ENCODE data around the gene SH2B2.

Gene SH2B2

DNA sequence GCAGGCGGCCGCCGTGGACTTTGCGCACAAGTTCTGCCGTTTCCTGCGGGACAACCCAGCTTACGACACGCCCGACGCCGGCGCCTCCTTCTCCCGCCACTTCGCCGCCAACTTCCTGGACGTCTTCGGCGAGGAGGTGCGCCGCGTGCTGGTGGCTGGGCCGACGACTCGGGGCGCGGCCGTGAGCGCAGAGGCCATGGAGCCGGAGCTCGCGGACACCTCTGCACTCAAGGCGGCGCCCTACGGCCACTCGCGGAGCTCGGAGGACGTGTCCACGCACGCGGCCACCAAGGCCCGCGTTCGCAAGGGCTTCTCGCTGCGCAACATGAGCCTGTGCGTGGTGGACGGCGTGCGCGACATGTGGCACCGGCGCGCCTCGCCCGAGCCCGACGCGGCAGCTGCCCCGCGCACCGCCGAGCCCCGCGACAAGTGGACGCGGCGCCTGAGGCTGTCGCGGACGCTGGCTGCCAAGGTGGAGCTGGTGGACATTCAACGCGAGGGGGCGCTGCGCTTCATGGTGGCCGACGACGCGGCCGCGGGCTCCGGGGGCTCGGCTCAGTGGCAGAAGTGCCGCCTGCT, 14.1 kb downstream of the SH2B2 start:
- TF ChIP-seq GATA3 (IDR thresholded peaks at IDR 0.05; ENCODE audit: low read depth, low read length) = no peak

- TF ChIP-seq GATA3 (IDR thresholded peaks at IDR 0.05; ENCODE audit: low read depth, low read length) (no peak), GATA2 (IDR thresholded peaks at IDR 0.05; ENCODE audit: low read depth, low read length) (no peak)
Measured at GRCh38 chr7:102302025-102302424, 15.4 kb downstream of the SH2B2 start.

- no peak for TF ChIP-seq GATA3 (IDR thresholded peaks at IDR 0.05; ENCODE audit: low read depth, low read length)
- TF ChIP-seq GATA2 (IDR thresholded peaks at IDR 0.05; ENCODE audit: low read depth, low read length) = no peak
Measured at GRCh38 chr7:102303669-102304422, 17.2 kb downstream of the SH2B2 start.

GRCh38 chr7:102304668-102305067, 18.0 kb downstream of the SH2B2 start:
- TF ChIP-seq GATA2 (IDR thresholded peaks at IDR 0.05; ENCODE audit: low read depth, low read length) (no peak), GATA3 (IDR thresholded peaks at IDR 0.05; ENCODE audit: low read depth, low read length) (no peak)

- TF ChIP-seq GATA3 (IDR thresholded peaks at IDR 0.05; ENCODE audit: low read depth, low read length) = no peak
- TF ChIP-seq GATA2 (IDR thresholded peaks at IDR 0.05; ENCODE audit: low read depth, low read length) = no peak
Measured at GRCh38 chr7:102305414-102306268, 19.0 kb downstream of the SH2B2 start.

GRCh38 chr7:102306916-102307677, 20.4 kb downstream of the SH2B2 start:
- TF ChIP-seq GATA2 (IDR thresholded peaks at IDR 0.05; ENCODE audit: low read depth, low read length) (no peak), GATA3 (IDR thresholded peaks at IDR 0.05; ENCODE audit: low read depth, low read length) (no peak)

- TF ChIP-seq GATA2 (IDR thresholded peaks at IDR 0.05; ENCODE audit: low read depth, low read length) = no peak
- no peak for TF ChIP-seq GATA3 (IDR thresholded peaks at IDR 0.05; ENCODE audit: low read depth, low read length)
Measured at GRCh38 chr7:102310414-102310815, 23.7 kb downstream of the SH2B2 start.

DNA sequence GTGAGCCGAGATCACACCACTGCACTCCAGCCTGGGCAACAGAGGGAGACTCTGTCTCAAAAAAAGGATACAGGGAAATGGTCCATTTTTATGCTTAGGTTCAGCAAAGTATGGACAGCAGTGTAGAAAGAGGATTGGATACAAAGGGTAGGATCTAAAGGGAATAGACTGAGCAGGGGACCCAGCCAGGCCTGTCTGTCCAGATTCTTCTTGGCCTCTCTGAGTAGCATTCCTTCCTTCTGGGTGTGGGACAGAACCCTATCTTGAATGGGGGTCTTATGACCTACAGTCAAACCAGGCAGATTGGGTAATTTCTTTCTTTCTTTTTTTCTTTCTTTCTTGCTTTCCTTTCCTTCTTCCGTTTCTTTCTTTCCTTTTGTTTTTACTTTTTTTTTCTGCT, 25.6 kb downstream of the SH2B2 start:
- TF ChIP-seq GATA3 (IDR thresholded peaks at IDR 0.05; ENCODE audit: low read depth, low read length) = no peak

DNA sequence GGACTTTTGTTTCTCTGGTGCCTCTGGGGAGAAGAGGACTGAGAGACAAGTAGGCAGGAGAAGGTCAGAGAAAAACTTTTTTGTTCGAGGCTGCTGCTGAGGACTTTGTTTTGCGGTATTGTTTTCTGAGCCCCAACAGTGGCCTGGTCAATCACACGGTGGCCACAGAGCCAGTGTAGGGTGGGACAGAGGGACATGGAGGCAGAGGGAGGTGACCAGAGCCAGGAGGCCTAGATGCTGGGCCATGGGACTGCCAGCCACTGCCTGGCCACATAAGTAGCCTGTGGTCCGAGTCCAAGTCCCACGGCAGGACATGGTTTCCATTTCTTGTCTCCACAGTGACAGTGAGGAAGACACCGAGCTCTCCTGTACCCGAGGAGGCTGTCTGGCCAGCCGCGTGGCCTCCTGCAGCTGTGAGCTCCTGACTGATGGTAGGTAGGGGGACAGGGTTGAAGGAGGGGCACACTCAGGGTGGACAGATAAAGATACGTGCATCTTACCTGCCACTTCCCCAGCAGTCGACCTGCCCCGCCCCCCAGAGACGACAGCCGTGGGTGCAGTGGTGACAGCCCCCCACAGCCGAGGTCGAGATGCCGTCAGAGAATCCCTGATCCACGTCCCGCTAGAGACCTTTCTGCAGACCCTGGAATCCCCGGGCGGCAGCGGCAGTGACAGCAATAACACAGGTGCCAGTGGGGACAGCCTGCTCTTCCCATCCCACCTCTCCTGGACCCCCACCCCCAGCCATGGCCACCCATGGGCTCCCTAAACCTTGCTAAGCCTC, 27.5 kb downstream of the SH2B2 start:
- TF ChIP-seq GATA2 (IDR thresholded peaks at IDR 0.05; ENCODE audit: low read depth, low read length) = no peak
- TF ChIP-seq GATA3 (IDR thresholded peaks at IDR 0.05; ENCODE audit: low read depth, low read length) = no peak

GRCh38 chr7:102317231-102318059, 30.8 kb downstream of the SH2B2 start:
- TF ChIP-seq GATA2 (IDR thresholded peaks at IDR 0.05; ENCODE audit: low read depth, low read length) = no peak
- no peak for TF ChIP-seq GATA3 (IDR thresholded peaks at IDR 0.05; ENCODE audit: low read depth, low read length)

DNA sequence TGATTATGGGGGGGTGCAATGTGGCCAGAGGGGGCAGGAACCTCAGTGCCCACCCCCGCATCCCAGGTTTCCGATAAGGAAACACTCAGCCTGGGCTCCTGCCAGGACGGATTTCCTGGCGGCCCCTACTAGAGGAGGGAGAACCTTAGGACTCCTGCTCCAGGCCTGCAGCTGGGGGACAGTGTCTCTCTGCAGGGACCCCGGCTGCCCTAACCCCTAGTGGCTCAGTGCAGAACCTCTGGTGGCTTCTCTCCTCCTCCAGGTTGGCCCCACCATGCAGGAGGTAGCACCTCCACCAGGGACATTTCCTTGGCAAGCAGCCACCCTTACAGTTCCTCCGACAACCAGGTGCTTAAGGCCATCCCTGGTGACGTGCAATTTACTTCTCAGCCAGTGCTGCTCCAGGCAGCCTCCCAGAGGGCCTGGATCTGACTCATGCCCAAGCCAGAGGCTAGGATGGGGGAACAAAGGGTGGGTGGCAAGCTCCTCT, 31.9 kb downstream of the SH2B2 start:
- no peak for TF ChIP-seq GATA2 (IDR thresholded peaks at IDR 0.05; ENCODE audit: low read depth, low read length)
- TF ChIP-seq GATA3 (IDR thresholded peaks at IDR 0.05; ENCODE audit: low read depth, low read length) = no peak

DNA sequence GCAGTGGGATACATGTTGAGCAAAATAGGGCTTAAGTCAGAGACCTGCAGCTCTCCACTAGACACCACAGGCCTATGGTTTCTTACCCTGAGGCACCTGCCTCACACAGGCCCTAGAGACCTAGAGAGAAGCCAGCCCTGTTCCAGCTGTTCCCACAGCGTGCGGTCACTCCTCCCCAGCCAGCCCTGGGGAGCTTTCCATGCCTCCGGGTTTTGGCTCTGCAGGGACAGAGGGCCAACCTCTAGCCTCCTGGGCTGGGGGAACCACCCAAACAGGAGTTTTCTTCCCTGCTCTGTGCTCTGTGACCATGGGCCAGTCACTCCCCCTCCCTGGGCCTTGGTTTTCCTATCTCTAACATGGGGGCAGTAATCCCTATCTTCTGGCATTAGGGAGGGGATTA, 33.0 kb downstream of the SH2B2 start:
- TF ChIP-seq GATA2 (IDR thresholded peaks at IDR 0.05; ENCODE audit: low read depth, low read length) (no peak), GATA3 (IDR thresholded peaks at IDR 0.05; ENCODE audit: low read depth, low read length) (no peak)
